Endodermal cell (in vitro differentiated cells): Measurements from ENCODE around the gene RASA2. TPM values are rescaled to one million over a fixed set of nuclear protein-coding genes. Genes with fewer than 3 reads are reported as not detected.

Source experiments
- DNase-seq: peaks from one replicate; pipeline ENCODE4 v3.0.0-alpha.2; 2017
- H3K27ac ChIP-seq: 2 replicates; pipeline ENCODE4 v1.5.1; 2013; ENCODE audit warnings: mild to moderate bottlenecking, low read depth, low read length, moderate library complexity
- H3K27me3 ChIP-seq: 2 replicates; pipeline ENCODE4 v1.6.1; 2013; ENCODE audit warnings: mild to moderate bottlenecking, low read length, moderate library complexity; ENCODE audit not compliant: insufficient read depth, control insufficient read depth, poor library complexity, severe bottlenecking
- H3K36me3 ChIP-seq: 2 replicates; pipeline ENCODE4 v1.7.0; 2013; ENCODE audit warnings: mild to moderate bottlenecking, low read length, moderate library complexity; ENCODE audit not compliant: control insufficient read depth, insufficient read depth
- H3K4me1 ChIP-seq: one replicate; pipeline ENCODE4 v1.7.0; 2013; ENCODE audit warnings: low read length; ENCODE audit not compliant: control insufficient read depth, insufficient read depth
- H3K4me3 ChIP-seq: 2 replicates; pipeline ENCODE4 v1.5.1; 2013; ENCODE audit warnings: mild to moderate bottlenecking, low read length, moderate library complexity
- H3K9ac ChIP-seq: 2 replicates; pipeline ENCODE4 v1.6.1; 2013; ENCODE audit warnings: mild to moderate bottlenecking, low read length, moderate library complexity; ENCODE audit not compliant: poor library complexity, severe bottlenecking; ENCODE audit errors: extremely low read depth
- H3K9me3 ChIP-seq: 2 replicates; pipeline ENCODE4 v1.6.1; 2013; ENCODE audit warnings: mild to moderate bottlenecking, low read length, moderate library complexity; ENCODE audit not compliant: control insufficient read depth
- H3K27ac Mint-ChIP-seq: 2 replicates; pipeline ENCODE4 v1.8.0; 2020; ENCODE audit warnings: mixed read lengths
- H3K27me3 Mint-ChIP-seq: 2 replicates; pipeline ENCODE4 v1.8.0; 2021; ENCODE audit warnings: mild to moderate bottlenecking, mixed read lengths; ENCODE audit not compliant: insufficient read depth
- H3K36me3 Mint-ChIP-seq: 2 replicates; pipeline ENCODE4 v1.8.0; 2020; ENCODE audit warnings: low read depth, mixed read lengths
- H3K4me1 Mint-ChIP-seq: 2 replicates; pipeline ENCODE4 v1.8.0; 2020; ENCODE audit warnings: mixed read lengths
- H3K4me3 Mint-ChIP-seq: 2 replicates; pipeline ENCODE4 v1.8.0; 2020; ENCODE audit warnings: mild to moderate bottlenecking, moderate library complexity, mixed read lengths
- H3K9me3 Mint-ChIP-seq: 2 replicates; pipeline ENCODE4 v1.8.0; 2020; ENCODE audit warnings: mild to moderate bottlenecking, mixed read lengths
- CTCF ChIP-seq: fragments of 200-600 bp; sonication (generic); conservative IDR thresholded peaks from 2 replicates; pipeline ENCODE4 v1.5.0; 2021; ENCODE audit warnings: antibody characterized with exemption, mild to moderate bottlenecking
- WGBS, 2 experiments: methylation state at CpG; one replicate each; pipeline versions ENCODE4 v1.1.5 to v1.1.7; 2013; ENCODE audit warnings: missing lambda C conversion rate in 2 of 2, mixed read lengths in 1 of 2; ENCODE audit not compliant: insufficient coverage in 1 of 2, insufficient read length in 1 of 2; 5-methylcytosine and 5-hydroxymethylcytosine counted together
- total RNA-seq, 2 donors: library from RNA; stranded (reverse); fragmentation: NEBNext Ultra II Directional in 1 of 2; extraction: Animal tissue kit (Norgen Biotek cat#: 25700) in 1 of 2; gene quantifications; 2 replicates in 1 of 2; 3 replicates in 1 of 2; pipeline ENCODE4 v1.2.1, GENCODE V29; 2021

The RASA2 gene
- total RNA-seq, 2 donors from 2014 or later, result 20.5 to 25.0 TPM

- TF ChIP-seq CTCF, result no peak
- peaks cover 30% of the 10 kb centered on the region for H3K36me3 ChIP-seq
Observed at GRCh38 chr3:141524988-141525387, 38.2 kb downstream of the RASA2 start.

GRCh38 chr3:141525814-141526213, 39.0 kb downstream of the RASA2 start:
- Histone ChIP-seq H3K4me3 (no peak overlapping the region), H3K9ac (no peak overlapping the region), H3K4me1 (no peaks in the 10 kb centered on the region), H3K27me3 (no peaks in the 10 kb centered on the region), H3K36me3 (peaks cover 33% of the 10 kb centered on the region), H3K9me3 (no peaks in the 10 kb centered on the region), H3K27ac (no peak overlapping the region)
- Mint-ChIP-seq H3K27ac (no peak overlapping the region), H3K4me3 (no peak overlapping the region), H3K4me1 (peaks cover 4% of the 10 kb centered on the region), H3K9me3 (no peaks in the 10 kb centered on the region), H3K36me3 (peaks cover 13% of the 10 kb centered on the region), H3K27me3 (no peaks in the 10 kb centered on the region)
- no peak for TF ChIP-seq CTCF
- DNase-seq, result no peak
- 92 to 94% methylated on average over 2 of the region's 2 CpGs for whole genome bisulfite sequencing, 2 experiments

More at GRCh38 chr3:141524988-141525387, 38.2 kb downstream of the RASA2 start:
- DNase-seq, result no peak
- no peaks in the 10 kb centered on the region for H3K27me3 ChIP-seq
- Mint-ChIP-seq H3K4me3 (no peak overlapping the region), H3K27me3 (no peaks in the 10 kb centered on the region), H3K36me3 (peaks cover 15% of the 10 kb centered on the region), H3K27ac (no peak overlapping the region), H3K9me3 (no peaks in the 10 kb centered on the region), H3K4me1 (peaks cover 6% of the 10 kb centered on the region)
- no peaks in the 10 kb centered on the region for H3K9me3 ChIP-seq
- H3K4me1 ChIP-seq, result no peaks in the 10 kb centered on the region
- 75 to 100% methylated on average over 1 of the region's 1 CpG for WGBS, 2 experiments
- no peak overlapping the region for H3K9ac ChIP-seq
- no peak overlapping the region for H3K4me3 ChIP-seq
- H3K27ac ChIP-seq, result no peak overlapping the region

GRCh38 chr3:141526709-141527108, 39.9 kb downstream of the RASA2 start:
- Mint-ChIP-seq H3K27me3 (no peaks in the 10 kb centered on the region), H3K9me3 (no peaks in the 10 kb centered on the region), H3K36me3 (peaks cover 13% of the 10 kb centered on the region), H3K4me3 (no peak overlapping the region), H3K4me1 (no peaks in the 10 kb centered on the region), H3K27ac (no peak overlapping the region)
- Histone ChIP-seq H3K4me3 (no peak overlapping the region), H3K4me1 (no peaks in the 10 kb centered on the region), H3K27ac (no peak overlapping the region), H3K27me3 (no peaks in the 10 kb centered on the region), H3K36me3 (peaks cover 36% of the 10 kb centered on the region), H3K9me3 (no peaks in the 10 kb centered on the region), H3K9ac (no peak overlapping the region)
- no peak for DNase-seq
- TF ChIP-seq CTCF, result no peak
